ENCODE measurements around the gene ADGRB3. TPM values are rescaled to one million over a fixed set of nuclear protein-coding genes. Genes with fewer than 3 reads are reported as not detected.
"Not testable (repeated sequence)": the region's sequence is repeated elsewhere in the genome, so short reads cannot be mapped to it uniquely, and the experiment has no call there.

The ADGRB3 gene
- total RNA-seq, 2 experiments from 2014 or later, result not detected

DNA sequence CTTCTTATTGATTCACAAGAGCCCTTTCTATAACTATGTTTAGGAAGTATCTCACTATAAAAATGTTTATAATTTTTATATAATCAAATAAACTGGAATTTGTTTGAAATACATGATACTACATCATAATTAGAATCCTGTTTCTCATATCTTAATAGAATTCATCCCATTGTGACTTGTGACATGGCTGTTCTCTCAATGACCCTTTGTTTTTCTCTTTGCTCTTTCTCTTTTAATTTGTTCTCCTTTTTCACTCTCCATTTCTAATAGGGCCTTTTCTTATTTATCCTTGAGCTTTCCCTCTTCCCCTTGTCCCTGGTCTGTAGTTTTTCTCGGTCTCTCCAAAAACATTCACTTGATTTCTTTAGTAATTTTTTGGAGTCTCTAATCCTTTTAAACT lies 111.3 kb downstream of the ADGRB3 start:
- Histone ChIP-seq H3K4me1 (ENCODE audit: insufficient read depth, low read length, poor library complexity, severe bottlenecking) (no peaks in the 10 kb centered on the region), H3K4me3 (ENCODE audit: low read depth, low read length, poor library complexity, severe bottlenecking) (no peak overlapping the region), H3K9me3 (ENCODE audit: low read length) (no peaks in the 10 kb centered on the region), H2AFZ (ENCODE audit: low read length) (no peak overlapping the region), H4K20me1 (ENCODE audit: insufficient read depth, low read length) (no peaks in the 10 kb centered on the region), H3K9me2 (ENCODE audit: insufficient read depth, low read length) (no peaks in the 10 kb centered on the region), H3K36me3 (ENCODE audit: insufficient read depth, low read length) (no peaks in the 10 kb centered on the region), H3K79me2 (ENCODE audit: insufficient read depth, low read depth, low read length) (no peaks in the 10 kb centered on the region), H3K27ac (ENCODE audit: low read depth, low read length, poor library complexity, severe bottlenecking) (no peak overlapping the region), H3K4me2 (ENCODE audit: low read length) (no peak overlapping the region)
- POLR2A ChIA-PET, result interaction anchor here (0.6 kb wide), 1 partner anchor 52 kb away, joined by 3 read pairs; no protein-coding TSS in a partner anchor
- TF ChIP-seq, protein P1, sequence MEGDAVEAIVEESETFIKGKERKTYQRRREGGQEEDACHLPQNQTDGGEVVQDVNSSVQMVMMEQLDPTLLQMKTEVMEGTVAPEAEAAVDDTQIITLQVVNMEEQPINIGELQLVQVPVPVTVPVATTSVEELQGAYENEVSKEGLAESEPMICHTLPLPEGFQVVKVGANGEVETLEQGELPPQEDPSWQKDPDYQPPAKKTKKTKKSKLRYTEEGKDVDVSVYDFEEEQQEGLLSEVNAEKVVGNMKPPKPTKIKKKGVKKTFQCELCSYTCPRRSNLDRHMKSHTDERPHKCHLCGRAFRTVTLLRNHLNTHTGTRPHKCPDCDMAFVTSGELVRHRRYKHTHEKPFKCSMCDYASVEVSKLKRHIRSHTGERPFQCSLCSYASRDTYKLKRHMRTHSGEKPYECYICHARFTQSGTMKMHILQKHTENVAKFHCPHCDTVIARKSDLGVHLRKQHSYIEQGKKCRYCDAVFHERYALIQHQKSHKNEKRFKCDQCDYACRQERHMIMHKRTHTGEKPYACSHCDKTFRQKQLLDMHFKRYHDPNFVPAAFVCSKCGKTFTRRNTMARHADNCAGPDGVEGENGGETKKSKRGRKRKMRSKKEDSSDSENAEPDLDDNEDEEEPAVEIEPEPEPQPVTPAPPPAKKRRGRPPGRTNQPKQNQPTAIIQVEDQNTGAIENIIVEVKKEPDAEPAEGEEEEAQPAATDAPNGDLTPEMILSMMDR (conservative IDR thresholded peaks at IDR 0.05; ENCODE audit: low read length), result no peak
- no peak for TF ChIP-seq EZH2phosphoT487 (IDR thresholded peaks at IDR 0.05; ENCODE audit: borderline replicate concordance, low read depth, low read length)
- no TSS peak for BruUV-seq (replicated peaks)
- CTCF ChIA-PET (ENCODE audit: unreplicated experiment), result no interaction called here
- DNase-seq (ENCODE audit: low spot score), result no peak
- intact Hi-C loops (cut with micrococcal nuclease; ENCODE audit: unreplicated experiment), result no loop called here

DNA sequence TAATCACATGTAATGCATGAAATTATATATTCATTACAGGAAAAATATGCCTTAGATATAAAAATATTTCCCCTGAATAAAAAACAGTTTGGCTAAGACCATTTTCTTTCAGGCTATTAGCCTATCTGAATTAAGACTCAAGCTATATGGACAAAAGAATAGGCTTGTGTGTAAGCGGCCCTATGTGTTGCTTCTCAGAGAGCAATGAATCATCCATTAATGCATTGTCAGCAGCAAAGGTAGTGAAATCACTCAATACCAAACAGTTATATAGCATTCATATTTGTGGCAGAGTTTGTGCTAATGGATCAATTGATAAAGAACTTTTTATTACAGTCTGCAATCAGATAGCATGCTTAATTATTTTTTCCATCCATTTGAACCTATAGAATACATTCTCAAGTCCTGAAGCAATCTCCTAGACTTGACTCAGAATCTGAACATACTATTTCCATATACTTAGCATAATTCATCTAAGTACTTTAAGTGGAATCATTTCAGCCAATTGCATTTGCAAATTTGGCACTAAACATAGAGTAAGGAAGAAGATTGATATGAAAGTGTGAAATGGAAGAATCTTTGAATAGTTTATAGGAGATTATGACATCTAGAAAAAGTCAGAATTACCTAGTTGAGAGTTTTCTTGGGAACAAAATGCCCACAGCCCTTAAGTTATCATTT lies 112.2 kb downstream of the ADGRB3 start:
- Histone ChIP-seq H2AFZ (ENCODE audit: low read length) (no peak overlapping the region), H3K79me2 (ENCODE audit: insufficient read depth, low read depth, low read length) (no peaks in the 10 kb centered on the region), H3K27ac (ENCODE audit: low read depth, low read length, poor library complexity, severe bottlenecking) (no peak overlapping the region), H3K9me3 (ENCODE audit: low read length) (no peaks in the 10 kb centered on the region), H4K20me1 (ENCODE audit: insufficient read depth, low read length) (no peaks in the 10 kb centered on the region), H3K36me3 (ENCODE audit: insufficient read depth, low read length) (no peaks in the 10 kb centered on the region), H3K4me1 (ENCODE audit: insufficient read depth, low read length, poor library complexity, severe bottlenecking) (no peaks in the 10 kb centered on the region), H3K9me2 (ENCODE audit: insufficient read depth, low read length) (no peaks in the 10 kb centered on the region), H3K4me2 (ENCODE audit: low read length) (no peak overlapping the region), H3K4me3 (ENCODE audit: low read depth, low read length, poor library complexity, severe bottlenecking) (no peak overlapping the region)
- intact Hi-C loops (cut with micrococcal nuclease; ENCODE audit: unreplicated experiment), result no loop called here
- no peak for DNase-seq (ENCODE audit: low spot score)
- ChIA-PET POLR2A (interaction anchor here (0.6 kb wide), 1 partner anchor 51 kb away, joined by 3 read pairs; no protein-coding TSS in a partner anchor), CTCF (ENCODE audit: unreplicated experiment) (no interaction called here)
- BruUV-seq (replicated peaks), result no TSS peak
- TF ChIP-seq EZH2phosphoT487 (IDR thresholded peaks at IDR 0.05; ENCODE audit: borderline replicate concordance, low read depth, low read length), result no peak
- TF ChIP-seq, protein P1 (conservative IDR thresholded peaks at IDR 0.05; ENCODE audit: low read length), result no peak

DNA sequence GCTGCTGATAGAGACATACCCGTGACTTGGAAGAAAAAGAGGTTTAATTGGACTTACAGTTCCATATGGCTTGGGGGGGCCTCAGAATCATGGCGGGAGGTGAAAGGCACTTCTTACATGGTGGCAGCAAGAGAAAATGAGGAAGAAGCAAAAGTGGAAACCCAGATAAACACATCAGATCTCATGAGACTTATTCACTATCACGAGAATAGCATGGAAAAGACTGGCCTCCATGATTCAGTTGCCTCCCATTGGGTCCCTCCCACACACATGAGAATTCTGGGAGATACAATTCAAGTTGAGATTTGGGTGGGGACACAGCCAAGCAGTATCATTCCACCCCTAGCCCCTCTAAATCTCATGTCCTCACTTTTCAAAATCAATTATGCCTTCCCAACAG lies 112.8 kb downstream of the ADGRB3 start:
- intact Hi-C loops (cut with micrococcal nuclease; ENCODE audit: unreplicated experiment); H3K9me2 ChIP-seq (ENCODE audit: insufficient read depth, low read length); H3K4me2 ChIP-seq (ENCODE audit: low read length); H3K27ac ChIP-seq (ENCODE audit: low read depth, low read length, poor library complexity, severe bottlenecking); POLR2A ChIA-PET; DNase-seq (ENCODE audit: low spot score); H3K79me2 ChIP-seq (ENCODE audit: insufficient read depth, low read depth, low read length); H2AFZ ChIP-seq (ENCODE audit: low read length); BruUV-seq (replicated peaks); H3K4me1 ChIP-seq (ENCODE audit: insufficient read depth, low read length, poor library complexity, severe bottlenecking); H3K4me3 ChIP-seq (ENCODE audit: low read depth, low read length, poor library complexity, severe bottlenecking); H4K20me1 ChIP-seq (ENCODE audit: insufficient read depth, low read length); H3K36me3 ChIP-seq (ENCODE audit: insufficient read depth, low read length); CTCF ChIA-PET (ENCODE audit: unreplicated experiment); H3K9me3 ChIP-seq (ENCODE audit: low read length): not testable (repeated sequence)

All from OCI-LY7 (cell line).